K562 (cell line): ENCODE data around the gene DPM1.

ENCODE experiments used
- CHD2 ChIP-seq: IDR thresholded peaks from 2 replicates; pipeline ENCODE4 v1.6.1; 2011; ENCODE audit warnings: low read depth, low read length
- CTCF ChIP-seq, 3 experiments: IDR thresholded peaks in 2 of 3; conservative IDR thresholded peaks in 1 of 3; 2 replicates each; pipeline ENCODE4 v1.5.1; 2011 to 2012; ENCODE audit warnings: low read length in 3 of 3, mild to moderate bottlenecking in 3 of 3, control low read depth in 2 of 3, improper control_type of control experiment in 1 of 3, inconsistent platforms in 1 of 3, low read depth in 1 of 3, mixed read lengths in 1 of 3, moderate library complexity in 1 of 3; ENCODE audit not compliant: insufficient read depth in 2 of 3
- FOXJ2 ChIP-seq: fragments of 200-800 bp; sonication (Bioruptor generic); IDR thresholded peaks from 2 replicates; pipeline ENCODE4 v1.6.1; 2016; ENCODE audit warnings: missing genetic modification characterization, missing compliant biosample characterization
- GABPA ChIP-seq: fragments of 200-800 bp; sonication (Bioruptor generic); conservative IDR thresholded peaks from 2 replicates; pipeline ENCODE4 v1.6.1; 2016; ENCODE audit warnings: low read depth, missing genetic modification characterization, missing compliant biosample characterization
- JUNB ChIP-seq: fragments of 450-650 bp; formaldehyde crosslinking; conservative IDR thresholded peaks from 2 replicates; pipeline ENCODE4 v1.4.0; 2020; ENCODE audit warnings: mild to moderate bottlenecking
- KAT8 ChIP-seq: fragments of 450-650 bp; IDR thresholded peaks from 2 replicates; pipeline ENCODE4 v1.6.1; 2016; ENCODE audit warnings: low read depth, mild to moderate bottlenecking
- MYC ChIP-seq, 2 experiments: fragments of 250-450 bp in 1 of 2; sonication (Bioruptor Pico) in 1 of 2; IDR thresholded peaks; 2 replicates each; pipeline versions ENCODE4 v1.5.1 to v1.6.1; 2012 to 2021; ENCODE audit warnings: low read depth in 2 of 2, borderline replicate concordance in 1 of 2, improper control_type of control experiment in 1 of 2, low read length in 1 of 2, mild to moderate bottlenecking in 1 of 2, moderate library complexity in 1 of 2
- POLR2A ChIP-seq: fragments of 450-650 bp; conservative IDR thresholded peaks from 2 replicates; pipeline ENCODE4 v1.6.1; 2016
- ZNF274 ChIP-seq: IDR thresholded peaks from 2 replicates; pipeline ENCODE4 v1.6.1; 2011; ENCODE audit warnings: low read depth, mild to moderate bottlenecking, low read length, moderate library complexity, borderline replicate concordance
- ZZZ3 ChIP-seq: fragments of 450-650 bp; IDR thresholded peaks from 2 replicates; pipeline ENCODE4 v1.6.1; 2016; ENCODE audit warnings: antibody characterized with exemption, mild to moderate bottlenecking, moderate library complexity

GRCh38 chr20:50968289-50968688, 10.0 kb upstream of the DPM1 start:
- TF ChIP-seq GABPA (tag) = no peak
- no peak for TF ChIP-seq CHD2
- no peak for TF ChIP-seq MYC (IDR thresholded peaks at IDR 0.05; ENCODE audit: low read depth, low read length)
- TF ChIP-seq MYC (CRISPR knock-in tag; IDR thresholded peaks at IDR 0.05; ENCODE audit: borderline replicate concordance, low read depth) = no peak
- TF ChIP-seq FOXJ2 (tag) = no peak
- no peak for TF ChIP-seq KAT8
- no peak for TF ChIP-seq ZZZ3
- no peak for TF ChIP-seq JUNB (CRISPR knock-in tag)
- no peak for TF ChIP-seq CTCF (IDR thresholded peaks at IDR 0.05 in 2 of 3, conservative IDR thresholded peaks at IDR 0.05 in 1 of 3; ENCODE audit: insufficient read depth in 2 of 3, low read depth in 1 of 3, low read length in 3 of 3)
- TF ChIP-seq ZNF274 = no peak
- TF ChIP-seq POLR2A = no peak
